DOHH2 (cell line): ENCODE results near the gene HELLS.

Source experiments
- CTCF ChIP-seq: fragments of 200-600 bp; sonication (generic); IDR thresholded peaks from one replicate; pipeline ENCODE4 v1.5.1; 2014; ENCODE audit warnings: antibody characterized with exemption, mild to moderate bottlenecking, low read depth, low read length; ENCODE audit not compliant: poor library complexity, severe bottlenecking
- EZH2phosphoT487 ChIP-seq: fragments of 200-600 bp; sonication (generic); IDR thresholded peaks from 2 replicates; pipeline ENCODE4 v1.6.1; 2017; ENCODE audit warnings: borderline replicate concordance, mild to moderate bottlenecking, antibody characterized with exemption, low read length, moderate library complexity, mixed read lengths

GRCh38 chr10:94623572-94623971 lies 78.0 kb downstream of the HELLS start:
- TF ChIP-seq CTCF (no peak), EZH2phosphoT487 (no peak)
